CD4-positive, CD25-positive, alpha-beta regulatory T cell (primary cell): ENCODE measurements around the gene FMNL2. TPM values are rescaled to one million over a fixed set of nuclear protein-coding genes. Genes with fewer than 3 reads are reported as not detected.

Experiments used
- ATAC-seq, 2 donors: fragments of 150-1000 bp; cut with Tn5 transposase; one replicate each; pipeline ENCODE4 v1.10.0; 2021; ENCODE audit warnings: low read depth in 2 of 2, moderate number of reproducible peaks in 2 of 2, moderate library complexity in 1 of 2
- DNase-seq, 3 donors: peaks; one replicate each; pipeline versions ENCODE4 v3.0.0 to v3.0.0-alpha.2; 2012 to 2022; ENCODE audit warnings: mixed read lengths in 1 of 3
- H3K27ac ChIP-seq: one replicate; pipeline ENCODE4 v1.7.0; 2013; ENCODE audit warnings: mild to moderate bottlenecking, low read length; ENCODE audit not compliant: insufficient read depth, poor library complexity, severe bottlenecking
- H3K27me3 ChIP-seq: one replicate; pipeline ENCODE4 v1.7.0; 2013; ENCODE audit warnings: low read length; ENCODE audit not compliant: control insufficient read depth, insufficient read depth
- H3K36me3 ChIP-seq: one replicate; pipeline ENCODE4 v1.7.0; 2013; ENCODE audit warnings: mild to moderate bottlenecking, low read length, moderate library complexity; ENCODE audit not compliant: control insufficient read depth, insufficient read depth
- H3K4me1 ChIP-seq: 2 replicates; pipeline ENCODE4 v1.7.0; 2013; ENCODE audit warnings: mild to moderate bottlenecking, low read length; ENCODE audit not compliant: insufficient read depth, control insufficient read depth, poor library complexity, severe bottlenecking
- H3K4me3 ChIP-seq: one replicate; pipeline ENCODE4 v1.7.0; 2013; ENCODE audit warnings: low read depth, mild to moderate bottlenecking, low read length, moderate library complexity
- H3K9me3 ChIP-seq, 2 experiments: 1 replicate in 1 of 2; 2 replicates in 1 of 2; pipeline ENCODE4 v1.7.0; 2013; ENCODE audit warnings: low read length in 2 of 2, mild to moderate bottlenecking in 1 of 2, moderate library complexity in 1 of 2; ENCODE audit not compliant: control insufficient read depth in 2 of 2
- H3K27ac Mint-ChIP-seq, 3 donors: one replicate each; pipeline ENCODE4 v1.8.0; 2020 to 2022; ENCODE audit warnings: mild to moderate bottlenecking in 3 of 3, mixed read lengths in 3 of 3, moderate library complexity in 2 of 3
- H3K27me3 Mint-ChIP-seq: one replicate; pipeline ENCODE4 v1.8.0; 2022; ENCODE audit warnings: mild to moderate bottlenecking, mixed read lengths
- H3K36me3 Mint-ChIP-seq: one replicate; pipeline ENCODE4 v1.8.0; 2020; ENCODE audit warnings: mixed read lengths
- H3K4me1 Mint-ChIP-seq, 4 donors: one replicate each; pipeline ENCODE4 v1.8.0; 2020 to 2022; ENCODE audit warnings: mixed read lengths in 4 of 4, mild to moderate bottlenecking in 1 of 4
- H3K4me3 Mint-ChIP-seq, 4 donors: one replicate each; pipeline ENCODE4 v1.8.0; 2020 to 2022; ENCODE audit warnings: mild to moderate bottlenecking in 4 of 4, mixed read lengths in 4 of 4, moderate library complexity in 3 of 4
- H3K9me3 Mint-ChIP-seq, 7 donors: one replicate each; pipeline ENCODE4 v1.8.0; 2020 to 2022; ENCODE audit warnings: mixed read lengths in 7 of 7, mild to moderate bottlenecking in 3 of 7, moderate library complexity in 2 of 7
- polyA plus RNA-seq, 4 donors: library from polyadenylated mRNA; unstranded; fragments of 300-500 nt; fragmentation: Illumina TruSeq; gene quantifications; one replicate each; pipeline ENCODE4 v1.2.3, GENCODE V29; 2021
- total RNA-seq: library from RNA; stranded (reverse); gene quantifications from one replicate; pipeline ENCODE4 v1.2.3, GENCODE V29; 2022

The FMNL2 gene
- total and polyA plus RNA-seq, 5 donors from 2014 or later = 0.07 to 0.30 (median 0.14) TPM; not detected in 1

DNA sequence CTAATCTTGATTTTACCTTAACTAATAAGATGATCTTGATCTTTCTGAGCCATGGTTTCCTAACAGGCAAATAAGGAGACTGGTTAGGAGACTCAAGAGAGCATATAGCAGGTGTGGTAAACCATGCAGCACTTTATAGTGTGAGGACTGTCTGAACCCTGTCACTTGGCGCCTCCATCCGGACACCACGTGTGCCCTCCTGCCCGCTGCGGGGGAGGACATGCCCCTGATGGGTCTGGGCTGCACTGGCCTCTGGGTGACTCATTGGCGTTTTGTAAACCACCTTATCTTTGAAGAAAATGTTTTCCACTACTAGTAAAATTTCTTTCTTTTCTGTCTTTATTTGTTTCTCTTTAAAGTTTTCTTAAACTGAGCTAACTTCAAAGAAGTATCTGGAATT is 131.1 kb downstream of the FMNL2 start:
- Histone ChIP-seq H3K27me3 (peaks cover 4% of the 10 kb centered on the region), H3K9me3 (no peaks in the 10 kb centered on the region), H3K4me3 (no peak overlapping the region), H3K27ac (no peak overlapping the region), H3K36me3 (no peaks in the 10 kb centered on the region), H3K4me1 (no peaks in the 10 kb centered on the region)
- Mint-ChIP-seq H3K27ac (no peak overlapping the region), H3K4me3 (no peak overlapping the region), H3K9me3 (no peaks in the 10 kb centered on the region), H3K36me3 (no peaks in the 10 kb centered on the region), H3K27me3 (no peaks in the 10 kb centered on the region), H3K4me1 (peaks cover 0 to 6% (median 0%) of the 10 kb centered on the region in 4 donors)
- DNase-seq (no peak), ATAC-seq (no peak)

DNA sequence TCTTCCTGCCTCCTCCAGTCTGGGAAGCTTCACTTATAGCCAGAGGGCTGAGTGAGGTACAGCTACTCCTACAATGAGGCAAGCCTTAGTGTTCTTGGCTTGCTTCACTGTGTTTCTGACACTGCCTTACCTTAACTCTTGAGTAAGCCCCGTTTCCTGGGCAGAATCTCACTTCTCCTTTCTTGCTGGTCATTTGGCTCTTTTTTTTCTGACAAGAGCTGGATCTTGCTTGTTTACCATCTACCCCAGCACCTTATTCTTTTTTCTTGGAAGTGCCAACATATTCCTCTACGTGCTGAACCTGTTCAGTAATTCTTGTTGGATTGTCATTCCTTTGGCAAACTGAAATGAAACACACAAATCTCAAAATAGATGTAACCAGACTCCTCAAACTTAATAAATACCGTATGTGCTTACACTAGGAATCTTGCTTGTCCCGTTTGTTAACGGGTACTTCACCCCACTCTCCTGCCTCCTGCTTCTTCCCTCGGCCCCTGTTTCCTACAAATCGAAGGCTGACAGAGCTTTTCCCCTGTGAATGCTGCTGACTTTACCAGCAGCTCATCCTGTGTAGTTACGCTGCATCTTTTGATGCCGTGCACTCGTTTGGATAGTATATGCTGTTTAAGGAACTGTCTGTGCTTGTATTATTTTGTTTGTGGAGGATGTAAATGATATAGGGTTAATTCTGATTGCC is 132.2 kb downstream of the FMNL2 start:
- H3K27ac ChIP-seq = no peak overlapping the region
- peaks cover 4% of the 10 kb centered on the region for H3K27me3 ChIP-seq
- H3K36me3 Mint-ChIP-seq = no peaks in the 10 kb centered on the region
- H3K4me1 Mint-ChIP-seq = peaks cover 0 to 6% (median 0%) of the 10 kb centered on the region in 4 donors
- no peaks in the 10 kb centered on the region for H3K27me3 Mint-ChIP-seq
- H3K27ac Mint-ChIP-seq = no peak overlapping the region
- no peak overlapping the region for H3K4me3 ChIP-seq
- no peak for ATAC-seq
- no peaks in the 10 kb centered on the region for H3K36me3 ChIP-seq
- DNase-seq = no peak
- no peaks in the 10 kb centered on the region for H3K9me3 ChIP-seq
- no peaks in the 10 kb centered on the region for H3K9me3 Mint-ChIP-seq
- no peaks in the 10 kb centered on the region for H3K4me1 ChIP-seq
- no peak overlapping the region for H3K4me3 Mint-ChIP-seq

DNA sequence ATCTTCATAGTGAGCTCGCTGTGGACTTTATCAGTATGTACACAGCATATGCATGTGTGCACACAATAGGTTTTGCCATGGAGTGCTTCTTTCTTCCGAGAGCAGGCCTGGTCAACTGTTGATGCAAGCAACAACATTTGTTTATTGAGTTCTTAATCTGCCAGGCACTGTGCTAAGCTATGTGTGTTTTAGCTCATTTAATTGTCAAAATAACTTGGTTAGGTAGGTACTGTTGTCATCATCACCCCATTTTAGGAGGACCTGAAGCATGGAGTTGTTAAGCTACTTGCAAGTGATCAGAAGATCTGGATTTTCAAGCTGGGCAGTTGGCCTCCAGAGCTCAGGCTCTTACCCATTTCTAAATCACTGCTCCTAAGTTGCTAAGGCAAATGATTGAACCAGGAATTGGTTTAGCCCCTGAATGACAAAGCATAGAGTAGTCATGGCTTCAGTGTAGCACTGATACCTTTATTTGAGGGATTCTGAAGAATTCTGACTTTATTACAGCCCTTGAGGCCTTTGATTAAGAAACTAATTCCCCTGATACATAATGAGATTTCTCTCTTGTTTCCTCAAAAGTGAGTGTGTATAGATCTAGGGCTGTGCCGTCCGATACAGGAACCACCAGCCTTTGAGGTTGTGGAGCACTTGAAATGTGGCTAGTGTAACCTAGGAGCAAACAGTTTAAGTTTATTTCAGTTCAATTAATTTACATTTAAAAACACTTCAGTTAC is 132.9 kb downstream of the FMNL2 start:
- H3K4me1 Mint-ChIP-seq = peaks cover 0 to 6% (median 0%) of the 10 kb centered on the region in 4 donors

DNA sequence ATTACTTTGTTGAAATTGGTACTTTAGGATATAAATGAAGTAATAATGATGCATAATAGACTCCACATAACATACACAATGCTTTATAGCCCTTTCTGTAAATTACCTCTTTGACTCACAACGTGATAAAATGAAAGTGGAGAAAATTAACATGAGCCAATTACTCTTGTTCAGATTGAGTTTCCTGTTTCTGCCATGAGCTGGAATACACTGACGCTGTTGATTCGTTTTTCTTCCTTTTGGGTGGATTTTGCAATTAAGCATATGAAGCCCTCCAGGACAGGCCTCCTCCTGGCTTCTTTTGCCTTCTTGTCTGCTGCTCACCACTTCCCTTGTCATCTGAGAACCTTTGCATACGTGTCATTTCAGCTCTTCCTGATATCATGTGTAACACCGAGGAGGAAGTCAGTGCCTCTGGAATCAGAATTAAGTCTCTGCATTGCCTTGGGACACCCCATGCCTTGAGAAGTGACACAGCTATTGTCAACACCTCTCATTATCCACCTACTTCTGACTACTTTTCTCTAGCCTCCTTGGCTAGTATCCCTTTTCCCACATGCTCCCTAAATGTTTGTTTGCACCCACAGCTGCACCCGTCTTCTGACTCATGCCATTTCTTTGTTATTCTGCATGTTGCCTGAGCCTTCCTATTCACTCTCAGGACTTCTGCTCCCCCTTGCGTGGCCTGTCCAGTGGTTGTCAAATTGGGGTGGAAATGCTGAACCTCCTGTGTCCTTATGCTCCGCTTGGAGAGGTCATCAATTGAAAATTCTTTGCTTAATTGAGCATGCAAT is 134.1 kb downstream of the FMNL2 start:
- no peak overlapping the region for H3K27ac ChIP-seq
- Mint-ChIP-seq H3K36me3 (no peaks in the 10 kb centered on the region), H3K27ac (no peak overlapping the region), H3K9me3 (no peaks in the 10 kb centered on the region), H3K4me3 (no peak overlapping the region), H3K27me3 (peaks cover 8% of the 10 kb centered on the region), H3K4me1 (peaks cover 0 to 6% (median 0%) of the 10 kb centered on the region in 4 donors)
- H3K9me3 ChIP-seq = no peaks in the 10 kb centered on the region
- H3K4me1 ChIP-seq = no peaks in the 10 kb centered on the region
- H3K4me3 ChIP-seq = no peak overlapping the region
- no peak for DNase-seq
- ATAC-seq = no peak
- no peaks in the 10 kb centered on the region for H3K36me3 ChIP-seq
- peaks cover 4% of the 10 kb centered on the region for H3K27me3 ChIP-seq

More for the DNA sequence above, 132.9 kb downstream of the FMNL2 start:
- Mint-ChIP-seq H3K36me3 (no peaks in the 10 kb centered on the region), H3K4me3 (no peak overlapping the region), H3K27me3 (peaks cover under 1% of the 10 kb centered on the region), H3K9me3 (no peaks in the 10 kb centered on the region), H3K27ac (no peak overlapping the region)
- DNase-seq = no peak
- Histone ChIP-seq H3K27ac (no peak overlapping the region), H3K36me3 (no peaks in the 10 kb centered on the region), H3K4me3 (no peak overlapping the region), H3K27me3 (peaks cover 4% of the 10 kb centered on the region), H3K9me3 (no peaks in the 10 kb centered on the region), H3K4me1 (no peaks in the 10 kb centered on the region)
- no peak for ATAC-seq

DNA sequence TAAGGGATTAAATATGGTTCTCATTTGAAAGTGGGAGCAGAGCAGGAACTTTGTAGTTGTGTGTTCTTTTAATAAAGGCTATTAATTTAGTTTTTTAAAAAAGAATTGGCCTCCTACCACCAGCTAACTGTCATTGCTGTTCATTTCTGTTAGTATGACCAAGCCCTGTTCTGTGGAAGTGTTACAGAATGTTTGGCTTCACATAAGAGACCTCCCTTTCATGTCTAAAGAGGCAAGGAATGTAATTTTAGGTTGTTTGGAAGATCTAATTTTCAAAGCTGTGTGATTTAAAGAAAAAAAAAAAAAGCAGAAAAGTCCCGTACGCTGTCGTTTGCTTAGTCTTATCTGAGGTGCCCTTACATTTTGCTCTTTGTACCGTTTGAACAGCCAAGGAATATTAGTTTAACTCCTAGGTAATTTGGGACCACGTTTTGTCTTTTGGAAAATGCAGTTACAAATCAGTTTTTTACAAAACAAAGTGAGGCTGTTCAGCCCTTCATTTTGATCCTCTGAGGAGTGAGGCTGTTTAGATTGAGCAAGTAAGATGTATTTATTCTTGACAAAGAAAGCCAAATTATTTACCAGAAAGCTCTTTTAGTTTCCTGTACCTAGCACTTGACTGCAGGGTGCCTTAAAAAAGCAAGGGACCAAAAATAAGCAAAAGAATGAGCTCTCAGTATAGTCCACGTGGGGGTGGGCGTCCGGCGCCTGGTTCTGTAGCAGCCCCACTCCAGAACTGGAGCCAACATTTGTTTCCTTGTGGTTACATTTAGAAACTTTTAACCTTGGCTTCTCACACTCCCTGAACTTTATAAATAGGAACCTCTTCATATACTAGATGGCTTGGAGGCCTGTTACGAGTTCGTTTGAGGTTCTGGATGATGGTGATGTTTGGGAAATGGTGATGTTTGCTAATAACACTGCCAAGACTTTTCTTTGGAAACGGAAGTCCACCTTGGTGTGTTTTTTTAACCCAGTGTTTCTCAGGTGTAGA is 136.2 kb downstream of the FMNL2 start:
- Mint-ChIP-seq H3K27me3 (peaks cover 8% of the 10 kb centered on the region), H3K27ac (no peak overlapping the region), H3K4me3 (no peak overlapping the region), H3K36me3 (no peaks in the 10 kb centered on the region), H3K9me3 (no peaks in the 10 kb centered on the region), H3K4me1 (peaks cover 0 to 6% (median 0%) of the 10 kb centered on the region in 4 donors)
- Histone ChIP-seq H3K36me3 (no peaks in the 10 kb centered on the region), H3K27ac (no peak overlapping the region), H3K4me3 (no peak overlapping the region), H3K27me3 (no peaks in the 10 kb centered on the region), H3K4me1 (no peaks in the 10 kb centered on the region), H3K9me3 (no peaks in the 10 kb centered on the region)
- ATAC-seq (no peak), DNase-seq (no peak)

DNA sequence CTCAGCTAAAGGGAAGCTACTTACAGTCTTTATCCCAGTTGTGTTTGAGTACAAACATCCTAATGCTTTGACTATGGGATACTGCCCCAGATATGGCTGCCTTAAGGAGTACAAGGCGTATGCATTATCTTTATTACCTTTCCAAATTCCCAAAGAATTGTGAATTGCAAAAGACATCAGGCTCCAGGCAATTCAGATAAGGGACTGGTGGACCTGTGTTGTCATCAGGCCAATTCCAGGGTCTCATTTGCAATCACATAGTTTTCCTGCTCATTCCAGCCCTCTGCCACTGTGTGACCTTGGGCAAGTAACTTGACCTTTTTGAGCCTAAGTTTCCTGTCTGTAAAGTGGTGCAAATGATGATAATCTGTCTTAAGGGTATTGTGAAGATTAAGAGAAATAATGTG is 137.5 kb downstream of the FMNL2 start:
- Mint-ChIP-seq H3K27ac (no peak overlapping the region), H3K27me3 (peaks cover 8% of the 10 kb centered on the region), H3K4me3 (no peak overlapping the region), H3K9me3 (no peaks in the 10 kb centered on the region), H3K36me3 (no peaks in the 10 kb centered on the region), H3K4me1 (peaks cover 0 to 6% (median 0%) of the 10 kb centered on the region in 4 donors)
- DNase-seq = no peak
- no peak overlapping the region for H3K4me3 ChIP-seq
- no peak overlapping the region for H3K27ac ChIP-seq
- H3K9me3 ChIP-seq = no peaks in the 10 kb centered on the region
- ATAC-seq = no peak
- H3K27me3 ChIP-seq = no peaks in the 10 kb centered on the region
- H3K36me3 ChIP-seq = no peaks in the 10 kb centered on the region
- no peaks in the 10 kb centered on the region for H3K4me1 ChIP-seq
